Measurements from ENCODE around the gene IGFBP5.

The IGFBP5 gene

GRCh38 chr2:216713691-216714336 is 18.5 kb upstream of the IGFBP5 start:
- Histone ChIP-seq H3K4me3 (ENCODE audit: low read depth, low read length) (no peak overlapping the region), H3K36me3 (ENCODE audit: control insufficient read depth, insufficient read depth, low read length) (no peaks in the 10 kb centered on the region), H3K4me1 (no peaks in the 10 kb centered on the region), H3K9me3 (ENCODE audit: control insufficient read depth, low read length) (peaks cover 3% of the 10 kb centered on the region), H2AFZ (no peak overlapping the region), H3K4me2 (ENCODE audit: low read length) (no peak overlapping the region), H3K27me3 (ENCODE audit: control insufficient read depth, insufficient read depth, low read length) (no peaks in the 10 kb centered on the region), H3K27ac (no peak overlapping the region), H3K9ac (no peak overlapping the region), H3K79me2 (no peaks in the 10 kb centered on the region)
- TF ChIP-seq CTCF (IDR thresholded peaks at IDR 0.05), result no peak

- no peak for TF ChIP-seq CTCF (IDR thresholded peaks at IDR 0.05)
- H3K27ac ChIP-seq, result no peak overlapping the region
- H3K27me3 ChIP-seq (ENCODE audit: control insufficient read depth, insufficient read depth, low read length), result no peaks in the 10 kb centered on the region
- H3K79me2 ChIP-seq, result no peaks in the 10 kb centered on the region
- H3K9ac ChIP-seq, result no peak overlapping the region
- H3K4me2 ChIP-seq (ENCODE audit: low read length), result no peak overlapping the region
- no peak overlapping the region for H2AFZ ChIP-seq
- H3K4me3 ChIP-seq (ENCODE audit: low read depth, low read length), result no peak overlapping the region
- peaks cover 3% of the 10 kb centered on the region for H3K9me3 ChIP-seq (ENCODE audit: control insufficient read depth, low read length)
- H3K4me1 ChIP-seq, result no peaks in the 10 kb centered on the region
- H3K36me3 ChIP-seq (ENCODE audit: control insufficient read depth, insufficient read depth, low read length), result no peaks in the 10 kb centered on the region
Measured at GRCh38 chr2:216711348-216711747, 16.0 kb upstream of the IGFBP5 start.

GRCh38 chr2:216710551-216711301 is 15.4 kb upstream of the IGFBP5 start:
- Histone ChIP-seq H3K4me1 (no peaks in the 10 kb centered on the region), H3K36me3 (ENCODE audit: control insufficient read depth, insufficient read depth, low read length) (no peaks in the 10 kb centered on the region), H3K27me3 (ENCODE audit: control insufficient read depth, insufficient read depth, low read length) (no peaks in the 10 kb centered on the region), H3K4me2 (ENCODE audit: low read length) (no peak overlapping the region), H3K27ac (no peak overlapping the region), H3K79me2 (no peaks in the 10 kb centered on the region), H3K4me3 (ENCODE audit: low read depth, low read length) (no peak overlapping the region), H3K9me3 (ENCODE audit: control insufficient read depth, low read length) (peaks cover 3% of the 10 kb centered on the region), H2AFZ (no peak overlapping the region), H3K9ac (no peak overlapping the region)
- no peak for TF ChIP-seq CTCF (IDR thresholded peaks at IDR 0.05)

- Histone ChIP-seq H3K27me3 (ENCODE audit: control insufficient read depth, insufficient read depth, low read length) (no peaks in the 10 kb centered on the region), H3K9me3 (ENCODE audit: control insufficient read depth, low read length) (no peaks in the 10 kb centered on the region), H3K36me3 (ENCODE audit: control insufficient read depth, insufficient read depth, low read length) (no peaks in the 10 kb centered on the region), H3K9ac (no peak overlapping the region), H3K4me1 (no peaks in the 10 kb centered on the region), H3K79me2 (no peaks in the 10 kb centered on the region), H3K4me3 (ENCODE audit: low read depth, low read length) (no peak overlapping the region), H3K4me2 (ENCODE audit: low read length) (no peak overlapping the region), H3K27ac (no peak overlapping the region), H2AFZ (no peak overlapping the region)
- no peak for TF ChIP-seq CTCF (IDR thresholded peaks at IDR 0.05)
Measured at GRCh38 chr2:216702756-216703155, 7.4 kb upstream of the IGFBP5 start.

Data from parathyroid adenoma (tissue), 2 donors.